ENCODE results near the gene FTSJ1.
"Not testable (repeated sequence)": the region's sequence is repeated elsewhere in the genome, so short reads cannot be mapped to it uniquely, and the experiment has no call there.

The FTSJ1 gene, protein sequence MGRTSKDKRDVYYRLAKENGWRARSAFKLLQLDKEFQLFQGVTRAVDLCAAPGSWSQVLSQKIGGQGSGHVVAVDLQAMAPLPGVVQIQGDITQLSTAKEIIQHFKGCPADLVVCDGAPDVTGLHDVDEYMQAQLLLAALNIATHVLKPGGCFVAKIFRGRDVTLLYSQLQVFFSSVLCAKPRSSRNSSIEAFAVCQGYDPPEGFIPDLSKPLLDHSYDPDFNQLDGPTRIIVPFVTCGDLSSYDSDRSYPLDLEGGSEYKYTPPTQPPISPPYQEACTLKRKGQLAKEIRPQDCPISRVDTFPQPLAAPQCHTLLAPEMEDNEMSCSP

DNA sequence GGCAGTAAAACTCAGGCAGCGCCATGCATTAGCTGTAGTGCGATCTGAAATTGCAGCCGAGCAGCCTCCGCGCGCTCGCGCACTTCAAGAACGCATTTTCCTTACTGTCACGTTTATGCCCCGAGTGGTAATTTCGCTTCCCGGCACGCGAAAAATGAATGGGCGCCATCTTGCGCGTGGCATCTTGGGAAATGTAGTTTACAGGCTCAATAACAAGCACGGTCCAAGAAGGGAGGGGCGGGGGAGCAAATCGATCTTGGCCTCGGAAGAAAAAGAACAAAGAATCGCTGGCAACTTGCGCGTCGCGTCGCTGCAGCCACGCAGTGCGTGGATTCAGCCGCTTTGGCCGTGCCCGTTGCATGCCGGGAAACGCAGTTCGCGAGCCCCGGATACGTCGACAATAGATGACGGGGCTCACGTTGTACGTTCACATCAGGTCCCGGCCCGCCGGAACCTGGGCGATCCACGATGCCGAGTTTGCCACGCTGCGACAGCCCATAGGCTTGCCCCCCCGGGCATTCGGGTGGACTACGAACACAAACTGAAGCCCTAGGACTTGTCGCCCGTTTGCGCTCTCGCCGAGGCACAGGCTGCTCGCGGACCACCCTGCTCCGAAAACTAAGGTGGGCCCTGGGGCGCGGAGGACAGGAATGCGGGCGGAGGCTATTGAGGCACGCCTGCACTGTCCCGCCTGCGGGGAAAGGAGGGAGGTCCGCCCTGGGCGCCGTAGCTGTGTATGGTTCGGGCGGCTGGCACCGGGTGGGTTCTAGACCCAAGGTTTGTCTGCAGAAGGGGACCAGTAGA, at the start of gene FTSJ1:
Gene FTSJ1, plus strand, starts transcription at position 426 of the 804 bp plus-strand sequence. CDS start 1,849 bp downstream, outside the sequence.
- peak; percentile 77 to 79 for DNase-seq

DNA sequence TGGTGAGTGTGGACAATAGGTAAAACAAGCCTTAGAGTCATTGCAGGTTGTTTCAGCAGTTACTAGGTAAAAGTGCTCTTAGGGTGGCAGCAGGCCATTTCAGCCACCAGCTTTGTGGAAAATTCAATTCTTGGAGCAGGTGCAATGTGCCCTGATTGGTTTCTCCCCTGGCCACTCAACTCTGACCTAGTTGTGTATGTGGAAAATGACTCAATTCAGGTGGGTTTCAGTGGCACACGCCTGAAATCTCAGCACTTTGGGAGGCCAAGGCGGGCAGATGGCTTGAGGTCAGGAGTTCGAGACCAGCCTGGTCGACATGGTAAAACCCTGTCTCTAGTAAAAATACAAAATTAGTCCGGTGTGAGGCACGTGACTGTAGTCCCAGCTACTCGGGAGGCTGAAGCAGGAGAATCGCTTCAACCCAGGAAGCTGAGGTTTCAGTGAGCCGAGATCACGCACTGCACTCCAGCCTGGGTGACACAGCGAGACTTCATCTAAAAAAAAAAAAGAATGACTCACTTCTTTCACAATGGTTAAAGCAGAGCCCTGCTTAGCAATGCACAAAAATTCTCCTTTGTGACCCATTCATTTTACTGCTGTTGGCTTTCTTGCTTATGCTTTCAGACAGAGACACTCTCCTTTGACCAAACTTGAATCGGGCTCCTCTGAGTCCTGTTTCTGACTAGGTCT, 48.8 kb upstream of the FTSJ1 start:
- not testable (repeated sequence) for DNase-seq

DNA sequence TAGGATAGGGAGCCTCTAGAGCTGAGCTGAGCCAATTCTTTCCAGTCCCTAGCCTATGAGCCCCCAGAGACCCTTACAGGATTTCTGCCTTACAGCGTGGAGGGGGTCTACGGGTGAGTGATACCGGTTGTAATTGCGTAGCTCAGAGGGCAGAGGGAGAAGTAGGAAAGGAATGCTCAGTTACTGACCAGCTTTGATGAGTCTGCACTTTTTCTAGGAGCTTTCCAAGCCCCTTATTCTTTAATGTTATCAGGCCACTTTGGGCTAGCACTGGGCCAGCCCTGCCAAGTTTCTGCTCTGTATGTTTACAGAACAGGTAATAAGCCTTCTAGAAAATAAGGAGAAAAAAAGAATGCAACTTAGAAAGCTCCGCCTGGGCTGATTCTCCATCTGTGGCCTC, 46.4 kb upstream of the FTSJ1 start:
- not testable (repeated sequence) for DNase-seq

DNA sequence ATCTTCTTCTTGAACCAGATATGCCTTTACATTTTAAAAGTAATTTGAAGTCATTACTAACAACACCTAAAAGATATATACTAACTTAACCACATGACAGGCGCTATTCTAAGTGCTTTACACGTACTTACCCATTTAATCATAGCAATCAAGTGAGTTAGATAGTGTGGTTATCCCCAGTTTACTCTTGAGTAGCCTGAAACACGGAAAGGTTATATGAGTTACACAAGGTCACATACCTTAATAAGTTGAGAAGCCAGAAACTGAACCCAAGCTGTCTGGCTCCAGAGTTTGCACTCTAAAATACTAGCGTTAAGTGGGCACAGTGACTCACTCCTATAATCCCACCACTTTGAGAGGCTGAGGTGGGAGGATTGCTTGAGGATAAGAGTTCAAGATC, 45.8 kb upstream of the FTSJ1 start:
- not testable (repeated sequence) for DNase-seq

DNA sequence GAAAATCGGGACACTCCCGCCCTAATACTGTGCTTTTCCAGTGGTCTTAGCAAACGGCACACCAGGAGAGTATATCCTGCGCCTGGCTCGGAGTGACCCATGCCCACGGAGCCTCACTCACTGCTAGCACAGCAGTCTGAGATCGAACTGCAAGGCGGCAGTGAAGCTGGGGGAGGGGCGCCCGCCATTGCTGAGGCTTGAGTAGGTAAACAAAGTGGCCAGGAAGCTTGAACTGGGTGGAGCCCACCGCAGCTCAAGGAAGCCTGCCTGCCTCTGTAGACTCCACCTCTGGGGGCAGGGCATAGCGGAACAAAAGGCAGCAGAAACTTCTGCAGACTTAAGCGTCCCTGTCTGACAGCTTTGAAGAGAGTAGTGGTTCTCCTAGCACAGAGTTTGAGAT, 42.3 kb upstream of the FTSJ1 start:
- DNase-seq = not testable (repeated sequence)

DNA sequence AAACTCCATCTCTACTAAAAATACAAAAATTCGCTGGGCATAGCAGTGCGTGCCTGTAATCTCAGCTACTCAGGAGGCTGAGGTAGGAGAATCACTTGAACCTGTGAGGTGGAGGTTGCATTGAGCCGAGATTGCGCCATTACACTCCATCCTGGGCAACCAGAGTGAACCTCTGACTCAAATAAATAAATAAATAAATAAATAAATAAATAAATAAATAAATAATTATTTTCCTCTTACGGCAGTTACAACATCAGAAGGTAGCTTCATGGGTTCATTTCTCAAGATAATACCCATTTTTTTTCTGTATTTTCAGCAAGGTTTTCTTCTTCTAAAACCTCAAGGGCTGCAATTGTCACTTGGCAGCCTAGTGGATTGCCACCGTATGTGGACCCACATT, 28.8 kb upstream of the FTSJ1 start:
- not testable (repeated sequence) for DNase-seq

DNA sequence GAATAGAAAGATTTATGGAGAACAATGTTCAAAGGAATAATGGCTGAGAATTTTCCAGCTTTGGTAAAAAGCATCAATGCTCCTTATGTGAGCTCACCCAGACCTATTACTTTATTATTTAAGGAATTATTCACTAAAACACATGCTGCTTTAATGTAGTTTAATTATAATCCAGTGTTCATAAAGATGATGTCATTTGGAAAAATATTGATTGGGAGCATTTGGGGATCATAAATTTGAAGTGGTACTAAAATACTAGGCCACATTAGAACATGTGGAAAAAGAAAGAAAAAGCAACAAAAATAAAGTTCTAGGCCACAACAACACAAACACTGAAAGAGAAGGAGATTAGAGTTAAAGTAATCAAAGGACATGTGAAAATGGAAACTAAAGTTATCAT, 25.9 kb upstream of the FTSJ1 start:
- DNase-seq = no peak

DNA sequence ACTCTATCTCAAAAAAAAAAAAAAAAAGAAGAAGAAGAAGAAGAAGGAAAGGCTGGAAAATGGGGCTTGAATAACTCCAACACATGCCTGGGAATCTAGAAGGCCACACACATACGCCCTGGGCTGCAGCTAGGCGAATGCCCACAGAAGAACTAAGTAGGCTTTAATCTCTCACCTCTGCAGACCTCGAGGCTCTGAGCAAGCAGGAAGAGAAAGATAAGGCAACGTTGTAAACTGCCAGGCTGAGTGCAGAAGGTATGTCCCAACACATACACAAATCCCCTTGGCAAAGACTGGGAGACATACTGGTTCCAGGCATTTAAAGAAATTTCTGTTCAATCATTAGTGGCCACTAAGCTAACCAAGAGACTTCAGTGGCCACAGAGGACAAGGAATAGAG, 24.3 kb upstream of the FTSJ1 start:
- no peak for DNase-seq

DNA sequence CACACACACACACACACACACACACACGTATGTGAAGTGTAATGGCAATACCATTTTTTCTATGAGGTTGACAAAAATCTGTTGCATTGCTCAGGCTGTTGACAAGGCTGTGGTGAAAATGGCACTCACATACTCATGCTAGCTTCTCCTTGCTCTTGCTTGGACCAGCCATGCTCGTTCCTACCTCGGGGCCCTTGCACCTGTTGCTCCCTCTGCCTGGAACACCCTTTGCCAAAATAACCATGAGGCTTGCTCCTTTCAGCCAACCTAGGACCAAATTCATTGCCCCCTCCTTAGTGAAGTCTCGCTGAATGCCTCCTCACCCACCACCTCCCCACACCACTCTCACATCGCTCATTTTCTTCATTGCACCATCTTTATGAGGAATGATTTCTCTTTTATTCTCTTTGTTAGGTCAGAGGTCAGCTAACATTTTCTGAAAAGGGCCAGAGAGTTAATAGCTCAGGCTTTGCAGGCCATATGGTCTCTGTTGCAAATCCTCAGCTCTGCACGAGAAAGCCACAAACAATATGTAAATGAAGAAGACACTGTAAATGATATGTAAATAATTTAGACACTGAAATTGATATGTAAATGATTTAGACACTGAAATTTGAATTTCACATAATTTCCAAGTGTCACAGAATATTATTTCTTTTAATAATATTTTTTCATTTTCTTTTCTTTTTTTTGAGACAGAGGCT, 19.2 kb upstream of the FTSJ1 start:
- no peak for DNase-seq

DNA sequence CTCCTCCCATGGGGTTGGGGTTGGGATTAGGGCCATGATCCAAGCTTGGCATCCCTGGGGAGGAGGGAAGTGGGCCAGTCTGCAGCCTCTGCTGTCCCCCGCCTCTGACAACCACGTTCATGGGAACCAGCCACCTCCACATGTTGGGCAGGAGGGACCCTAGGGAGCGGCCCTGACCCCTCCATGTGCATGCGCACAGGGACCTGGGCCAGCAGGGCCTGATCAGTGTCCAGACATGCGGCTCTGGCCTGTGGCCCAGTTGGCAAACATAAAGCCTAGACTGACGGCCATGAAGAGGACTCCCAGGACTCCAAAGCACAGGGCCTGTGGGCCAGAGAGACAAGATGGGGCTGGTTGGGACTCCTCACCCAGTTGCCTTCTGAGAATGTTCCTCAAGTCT, 17.3 kb upstream of the FTSJ1 start:
- no peak for DNase-seq

DNA sequence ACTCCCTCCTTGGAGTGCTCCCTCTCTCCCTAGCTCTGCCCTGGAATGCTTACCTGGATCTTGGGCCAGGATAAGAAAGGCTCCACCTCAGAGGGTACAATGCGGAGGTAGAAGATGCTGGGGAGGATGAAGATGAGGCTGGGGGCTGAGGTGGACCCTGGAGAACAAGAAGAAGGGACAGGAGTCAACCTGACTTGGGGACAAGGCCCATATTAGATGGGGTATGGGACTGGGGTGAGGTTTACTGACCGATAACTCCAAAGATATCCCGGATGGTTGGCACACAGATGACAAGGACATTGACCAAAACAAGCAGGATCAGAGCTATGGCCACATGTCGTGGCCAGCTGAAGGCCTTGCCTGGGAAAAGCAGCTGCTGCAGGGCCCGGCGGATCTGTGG, 16.5 kb upstream of the FTSJ1 start:
- no peak for DNase-seq

DNA sequence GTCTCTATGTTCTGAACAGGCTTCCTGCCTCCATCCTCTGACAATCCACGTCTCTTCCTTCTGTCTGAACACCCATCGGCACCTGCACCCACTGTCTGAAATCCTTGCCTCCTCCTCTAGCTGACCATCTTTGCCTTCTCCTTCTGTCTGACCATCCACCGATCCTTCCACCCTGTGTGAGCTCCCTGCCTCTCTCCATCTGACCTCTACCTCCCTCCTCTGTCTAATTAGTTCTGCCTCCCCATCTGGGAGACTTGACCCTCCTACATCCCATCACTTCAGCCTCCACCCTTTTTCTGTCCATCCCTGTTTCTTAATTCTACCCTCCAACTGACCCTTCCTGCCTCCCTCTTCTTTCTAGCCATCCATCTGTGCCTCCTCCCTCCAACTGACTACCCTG, 16.0 kb upstream of the FTSJ1 start:
- DNase-seq = no peak

DNA sequence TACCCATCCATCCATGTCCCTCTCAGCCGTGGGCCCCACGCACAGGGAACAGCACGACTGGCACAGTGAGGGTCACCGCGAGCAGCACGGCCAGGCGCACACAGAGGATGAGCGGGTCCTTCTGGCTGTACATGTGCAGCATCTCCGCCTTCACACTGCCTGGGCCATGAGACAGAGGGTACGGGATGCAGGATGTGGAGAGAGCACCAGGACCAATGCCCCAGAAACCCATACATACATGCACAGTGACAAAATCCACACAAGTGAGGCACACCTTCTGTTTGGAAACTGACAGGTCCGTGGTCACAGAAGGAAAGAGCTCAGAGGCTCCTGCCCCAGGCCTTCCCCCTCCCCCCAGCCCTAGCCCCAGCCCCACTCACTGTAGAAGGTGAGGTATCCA, 15.4 kb upstream of the FTSJ1 start:
- no peak for DNase-seq

DNA sequence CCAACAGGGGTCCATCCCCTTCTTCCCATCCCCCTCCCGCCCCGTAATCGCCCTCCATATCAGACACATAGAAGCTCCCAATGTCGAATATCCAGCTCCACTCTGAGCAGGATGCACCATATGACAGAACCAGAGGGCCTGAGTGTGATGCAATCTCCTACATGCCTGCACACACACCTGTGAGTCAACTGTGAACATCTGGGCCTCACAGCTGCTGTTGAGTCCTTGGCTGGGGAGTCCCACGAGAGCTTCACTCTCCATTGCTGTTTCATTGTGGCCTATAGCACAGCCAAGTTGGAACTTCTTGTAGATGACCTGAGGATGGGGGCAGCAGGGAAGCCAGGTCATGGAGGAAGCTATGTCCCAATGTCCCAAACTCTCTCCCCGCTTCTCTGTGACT, 14.2 kb upstream of the FTSJ1 start:
- DNase-seq = no peak

DNA sequence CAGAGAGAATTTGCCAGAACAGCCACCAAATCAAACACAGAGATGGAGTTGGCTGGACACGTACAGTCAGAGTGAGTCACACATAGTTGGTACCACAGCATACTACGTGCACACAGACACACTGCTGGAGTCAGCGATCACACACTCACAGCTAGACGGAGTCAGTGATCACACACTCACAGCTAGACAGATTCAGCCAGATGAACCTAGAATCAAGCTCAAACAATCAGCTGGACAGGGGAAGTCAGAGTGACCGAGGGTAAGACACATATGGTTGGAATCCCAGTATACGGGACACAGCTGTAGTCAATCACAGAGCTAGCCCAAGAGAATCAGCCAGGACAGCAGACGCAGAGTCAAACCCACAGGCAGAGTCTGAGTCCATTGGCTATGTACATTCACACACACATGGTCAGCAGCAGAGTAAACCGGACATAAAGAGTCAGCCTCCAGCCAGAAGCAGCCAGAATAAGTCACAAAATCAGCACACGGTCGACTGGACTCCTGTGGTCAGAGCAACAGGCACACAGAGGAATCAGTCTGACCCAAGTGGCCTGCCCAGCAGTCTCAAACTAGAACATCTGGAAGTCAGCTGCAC, 10.6 kb upstream of the FTSJ1 start:
- no peak for DNase-seq

DNA sequence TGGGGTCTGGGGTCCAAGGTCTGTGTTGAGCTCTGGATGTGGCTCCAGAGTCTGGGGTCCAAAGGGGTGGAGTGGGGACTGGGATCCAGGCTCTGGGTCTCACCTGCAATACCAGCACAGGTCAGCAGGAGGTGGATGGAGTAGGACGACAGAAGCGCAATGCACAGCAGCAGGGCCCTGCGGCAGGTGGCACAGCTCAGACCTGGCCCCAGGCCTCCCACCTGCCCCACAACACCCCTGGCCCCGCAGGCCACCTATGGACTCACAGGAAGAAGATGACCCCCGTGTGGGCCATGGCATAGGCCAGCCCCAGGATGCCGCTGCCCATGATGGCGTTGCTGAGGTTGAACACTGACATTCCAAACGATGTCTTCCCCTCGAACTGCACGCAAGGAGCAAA, 9.3 kb upstream of the FTSJ1 start:
- DNase-seq = no peak

DNA sequence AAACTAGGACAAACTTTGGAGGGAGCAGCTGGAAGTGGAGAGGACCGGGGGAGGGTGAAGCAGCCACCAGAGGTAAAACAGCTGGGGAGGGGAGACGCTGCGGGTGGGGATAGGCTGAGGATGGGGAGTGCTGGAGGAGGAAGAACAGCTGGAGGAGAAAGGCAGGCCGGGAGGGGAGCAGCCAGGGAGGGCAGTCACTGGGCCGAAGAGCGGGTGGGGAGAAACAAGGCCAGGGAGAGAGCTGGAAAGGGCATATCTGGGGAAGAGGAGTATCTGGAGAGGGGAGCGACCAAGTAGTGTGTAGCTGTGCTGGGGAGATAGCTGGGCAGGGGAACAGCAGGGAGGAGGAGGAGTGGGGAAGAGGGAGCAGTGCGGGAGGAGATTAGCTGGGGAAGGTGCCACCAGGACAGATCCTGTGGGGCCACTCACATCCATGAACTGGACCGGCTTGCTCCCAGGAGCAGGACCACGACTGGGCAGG, 8.7 kb upstream of the FTSJ1 start:
- no peak for DNase-seq

DNA sequence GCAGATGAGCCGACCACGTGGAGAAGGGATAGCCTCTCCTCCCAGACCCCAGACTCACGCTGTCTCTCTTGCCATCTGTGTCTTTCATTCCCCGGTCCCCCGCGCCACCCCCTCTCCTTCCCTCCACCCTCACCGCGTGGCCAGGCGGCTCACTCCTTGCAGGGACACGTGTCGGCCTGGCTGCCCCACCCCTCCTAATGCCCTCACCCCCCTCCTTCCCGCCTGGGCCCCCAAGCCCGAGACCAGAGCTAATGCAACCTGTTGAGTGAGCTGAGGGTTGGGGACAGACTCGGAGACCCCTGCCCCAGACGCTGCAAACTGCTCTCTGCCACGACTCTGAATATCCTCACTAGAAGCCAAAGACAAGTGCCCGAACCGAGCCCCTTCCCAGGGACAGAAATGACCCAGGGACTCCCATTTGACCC, 7.7 kb upstream of the FTSJ1 start:
- no peak for DNase-seq

DNA sequence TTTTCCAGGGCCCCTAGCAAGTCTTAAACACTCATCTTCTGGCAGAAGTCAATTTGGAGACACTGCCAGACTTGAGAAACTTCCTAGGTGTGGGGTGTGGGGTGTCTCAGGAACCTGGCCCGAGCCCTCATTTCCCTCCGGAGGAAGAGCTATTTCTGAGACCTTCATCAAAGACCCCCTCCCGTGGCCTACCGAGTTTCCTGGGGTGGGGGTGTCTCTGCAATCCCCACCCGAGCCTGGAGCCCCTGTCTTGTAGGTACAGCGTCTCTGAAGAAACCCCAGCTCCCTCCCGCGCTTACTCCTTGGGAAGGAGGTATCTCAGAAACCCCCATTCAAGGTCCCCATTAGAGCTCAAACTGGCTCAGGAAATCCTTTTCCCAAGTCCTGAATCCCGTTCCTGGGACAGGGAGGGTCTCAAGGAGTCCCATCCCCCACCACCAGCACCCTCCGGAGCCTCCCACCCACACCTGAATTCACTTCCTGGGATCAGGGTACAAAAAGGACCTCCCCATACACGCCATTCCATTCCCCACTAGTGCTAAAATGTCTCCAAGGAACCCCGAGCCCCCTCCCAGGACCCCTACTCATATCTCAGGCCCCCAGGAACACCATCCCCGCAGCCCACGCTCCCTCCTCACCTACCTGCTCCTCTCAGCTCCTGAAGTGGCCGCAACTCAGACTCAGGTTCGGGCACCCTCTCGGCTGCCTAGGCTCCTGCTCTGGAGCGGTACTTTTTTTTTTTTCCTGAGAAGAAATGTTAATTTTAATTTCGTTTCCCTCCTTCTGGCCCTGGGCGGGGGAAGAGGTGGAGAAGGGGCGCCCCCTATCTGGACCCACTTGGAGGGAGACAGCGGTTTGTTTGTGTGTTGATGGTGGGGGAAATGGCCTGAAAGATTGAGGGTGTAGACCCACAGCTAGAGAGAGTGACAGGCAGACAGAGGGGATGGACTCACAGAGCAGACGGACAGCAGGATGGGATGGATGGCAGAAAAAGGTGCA, 7.0 kb upstream of the FTSJ1 start:
- DNase-seq = no peak

DNA sequence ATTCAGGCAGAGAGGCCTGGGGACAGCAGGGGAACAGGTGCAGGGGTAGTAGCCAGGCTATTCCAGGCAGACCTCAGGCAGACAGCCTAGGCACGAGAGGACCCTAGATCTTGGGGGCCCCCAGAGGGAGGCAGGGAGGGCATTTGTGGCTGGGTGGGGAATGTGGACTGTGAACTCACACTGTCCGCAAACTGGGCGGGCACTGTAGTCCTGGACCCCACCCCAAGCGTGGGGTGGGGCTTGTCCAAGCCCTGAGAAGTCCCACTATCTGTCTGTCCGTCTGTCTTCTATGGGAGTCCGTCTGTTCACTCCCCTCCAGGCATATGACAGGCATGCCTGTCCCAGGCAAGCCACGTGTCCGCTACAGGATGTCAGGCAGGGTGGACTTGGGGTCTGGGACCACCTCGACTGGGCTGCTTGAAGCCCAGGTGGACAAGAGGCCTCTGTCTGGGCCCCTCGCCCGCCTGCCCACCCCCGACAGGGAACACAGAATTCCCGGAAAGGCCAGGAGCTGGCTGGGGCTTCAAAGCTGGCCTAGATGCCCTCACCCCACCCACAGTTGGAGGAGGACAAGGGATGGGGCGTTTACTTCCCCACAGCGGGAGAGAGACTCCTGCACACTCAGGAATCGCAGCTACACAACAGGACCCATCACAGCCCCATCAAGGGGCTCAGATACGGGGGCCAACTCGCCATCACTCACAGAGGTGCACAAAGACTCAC, 5.7 kb upstream of the FTSJ1 start, which contains the start of gene SLC38A5:
Gene SLC38A5, minus strand, starts transcription at position 151 of the 723 bp plus-strand sequence. CDS start 2,336 bp downstream, outside the sequence.
- no peak for DNase-seq

DNA sequence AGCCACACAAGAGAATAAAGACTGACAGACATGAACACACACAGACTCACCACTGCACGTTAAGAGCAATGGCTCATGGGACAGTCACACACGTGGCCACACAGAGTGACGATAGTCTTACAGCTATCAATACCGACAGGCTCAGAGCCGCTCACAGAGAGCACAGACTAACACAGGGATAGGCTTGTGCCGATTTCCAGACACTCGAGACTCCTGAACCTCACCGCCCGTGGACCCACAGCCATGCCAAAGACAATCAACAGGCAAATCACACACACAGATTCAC, 5.2 kb upstream of the FTSJ1 start:
- DNase-seq = no peak
